Suppressor macrophage (primary cell): ENCODE results near the gene PRMT7.

Source experiments
- DNase-seq, 4 experiments: peaks; one replicate each; pipeline ENCODE4 v3.0.0-alpha.2; 2020 to 2022

Gene PRMT7

GRCh38 chr16:68396481-68396880 lies 85.7 kb downstream of the PRMT7 start:
- DNase-seq: peak; percentile 24 to 62 (median 58)

GRCh38 chr16:68397710-68398201 lies 86.9 kb downstream of the PRMT7 start:
- no peak for DNase-seq

DNA sequence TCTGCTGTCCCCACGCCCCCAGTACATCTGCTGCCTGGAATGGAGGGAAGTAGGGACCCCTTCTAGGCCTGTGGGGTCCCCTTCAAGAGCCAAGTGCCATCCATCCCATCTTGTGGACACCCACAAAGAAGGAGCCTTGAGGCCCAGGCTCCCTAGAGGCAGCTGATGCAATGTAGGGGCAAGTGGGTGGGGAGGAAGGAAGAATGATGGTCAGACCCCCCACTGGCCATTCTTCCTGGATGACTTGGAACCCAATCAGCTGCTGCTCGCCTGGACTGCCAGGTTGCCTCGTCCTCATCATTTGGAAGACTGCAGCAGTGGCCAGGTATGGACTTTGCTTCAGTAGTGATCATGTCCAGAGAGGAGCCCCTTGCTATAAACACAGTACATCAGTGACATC lies 88.6 kb downstream of the PRMT7 start:
- DNase-seq: no peak

DNA sequence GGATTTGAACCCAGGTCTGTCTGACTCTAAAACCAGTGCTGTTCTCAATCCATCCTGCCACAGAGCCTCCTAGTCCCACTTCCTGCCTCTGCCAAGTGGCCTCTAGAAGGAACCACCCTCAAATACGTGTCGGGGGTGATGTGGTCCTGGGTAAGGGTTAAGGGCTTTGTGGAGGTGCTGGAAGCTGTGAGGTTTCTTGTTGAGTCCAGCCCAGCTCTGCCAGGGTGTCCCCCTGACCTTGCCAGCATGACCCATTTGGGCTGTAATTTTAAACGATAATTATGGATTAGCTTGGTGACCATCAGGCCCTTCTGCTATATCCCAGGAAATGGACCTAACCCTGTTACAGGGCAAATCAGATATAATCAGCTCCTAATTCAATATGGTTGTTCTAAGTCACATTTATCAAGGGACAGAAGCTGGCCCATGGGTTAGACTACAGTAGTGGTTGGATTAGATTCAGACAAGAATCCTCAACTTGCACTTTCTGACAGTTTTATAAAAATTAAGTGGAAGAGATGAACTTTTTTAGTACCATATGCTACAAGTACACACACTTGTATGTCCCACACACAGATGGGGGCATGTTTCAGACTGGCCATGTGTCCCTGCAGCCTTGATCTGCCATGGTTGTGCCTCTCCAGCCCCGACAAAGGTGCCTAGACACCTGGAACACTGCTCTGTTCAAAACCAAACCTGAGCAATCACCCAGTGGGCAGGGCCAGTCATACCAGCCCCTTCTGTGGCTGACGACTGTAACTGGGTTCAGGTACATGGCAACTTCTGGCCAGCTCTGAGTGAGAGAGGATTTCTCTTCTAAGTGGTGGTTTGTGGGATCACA lies 89.5 kb downstream of the PRMT7 start:
- no peak for DNase-seq

DNA sequence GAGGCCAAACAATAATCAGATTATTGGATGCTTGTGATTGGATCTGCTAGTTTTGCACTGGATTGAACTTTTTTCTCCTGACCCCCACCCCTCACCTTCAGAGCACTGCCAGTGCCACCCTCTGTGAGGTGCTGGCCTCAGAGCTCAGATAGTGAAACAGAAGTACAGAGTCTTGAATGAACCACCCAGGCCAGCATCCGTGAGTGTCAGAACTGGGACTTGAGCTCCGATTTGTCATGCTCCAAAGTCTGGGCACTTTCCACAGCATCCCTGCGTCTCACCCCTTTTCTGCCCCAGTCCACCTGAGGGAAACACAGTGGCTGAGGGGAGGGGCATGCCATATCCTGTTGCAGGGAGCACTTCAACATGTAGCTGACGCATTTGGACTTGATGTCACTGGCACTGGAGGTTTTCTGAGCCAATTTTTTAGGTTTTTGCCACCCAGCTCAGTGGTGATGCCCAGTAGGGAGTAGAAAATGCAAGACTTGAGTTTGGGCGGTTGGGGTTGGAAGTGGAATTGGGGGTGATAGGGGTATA lies 90.2 kb downstream of the PRMT7 start:
- no peak for DNase-seq

GRCh38 chr16:68401871-68402747 lies 91.3 kb downstream of the PRMT7 start:
- peak; percentile 57 to 77 (median 68) for DNase-seq

DNA sequence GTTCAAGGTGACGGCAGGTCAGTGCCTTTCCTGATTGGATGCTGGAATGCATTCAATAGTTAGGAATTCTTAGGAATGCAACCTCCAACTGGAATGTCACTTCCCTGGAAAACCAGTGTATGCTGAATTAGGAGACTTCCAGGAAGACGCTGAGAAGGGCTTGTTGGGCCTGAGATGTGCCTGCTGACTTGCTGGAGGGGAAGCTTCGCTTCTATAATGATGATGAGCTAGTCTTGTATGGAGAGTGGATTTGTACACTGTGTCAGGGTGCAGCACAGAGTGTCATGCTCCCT lies 91.9 kb downstream of the PRMT7 start:
- no peak for DNase-seq

- no peak for DNase-seq
These were observed 92.4 kb downstream of the PRMT7 start for GRCh38 chr16:68403177-68403576.

DNA sequence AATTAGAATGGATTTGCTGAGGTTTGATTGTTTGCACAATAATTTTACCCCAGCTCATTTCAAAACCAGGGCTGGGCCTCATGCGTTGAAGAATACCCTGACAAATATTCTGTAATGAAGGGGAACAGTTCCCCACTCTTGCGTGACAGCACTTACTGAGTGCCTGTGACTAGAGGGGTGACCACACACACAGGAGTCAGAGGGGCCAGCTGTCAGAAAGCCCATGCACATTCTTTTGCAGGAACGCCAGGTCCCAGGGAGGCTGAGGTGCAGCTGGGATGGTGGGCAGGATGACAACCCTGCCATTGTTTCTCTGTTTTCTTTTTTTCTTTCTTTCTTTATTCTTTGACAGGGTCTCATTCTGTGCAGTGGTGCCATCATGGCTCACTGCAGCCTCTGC lies 92.9 kb downstream of the PRMT7 start:
- DNase-seq: no peak

DNA sequence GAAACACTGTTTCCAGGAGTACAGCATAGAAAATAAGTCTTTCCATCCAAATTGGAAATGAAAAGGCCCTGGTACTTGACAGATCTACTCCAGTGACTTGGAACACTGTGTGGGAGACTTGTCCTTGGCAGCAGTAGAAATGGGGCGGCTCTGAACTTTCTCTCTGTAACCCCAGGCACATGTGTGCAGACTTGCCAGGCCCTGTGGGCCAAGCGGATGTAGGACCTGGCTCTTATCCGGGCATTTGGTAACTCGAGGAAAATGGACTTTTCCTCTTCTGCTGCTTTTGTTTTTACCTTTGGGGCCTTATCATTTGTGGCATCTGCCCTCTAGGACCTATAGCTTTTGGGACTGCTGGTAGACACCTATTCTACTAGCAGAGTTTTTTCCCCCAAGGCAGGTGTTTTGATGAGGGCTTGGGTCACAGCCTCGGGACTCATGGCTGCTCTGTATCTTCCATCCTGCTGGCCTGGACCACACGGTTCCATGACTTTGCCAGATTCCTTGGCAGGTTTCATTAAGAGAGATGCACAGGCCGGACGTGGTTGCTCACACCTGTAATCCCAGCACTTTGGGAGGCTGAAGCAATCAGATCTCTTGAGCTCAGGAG lies 94.0 kb downstream of the PRMT7 start:
- DNase-seq: no peak

GRCh38 chr16:68406458-68407152 lies 95.8 kb downstream of the PRMT7 start:
- DNase-seq: no peak
